ENCODE results near the gene C10orf53. TPM values are rescaled to one million over a fixed set of nuclear protein-coding genes. Genes with fewer than 3 reads are reported as not detected.

The C10orf53 gene
- total RNA-seq, 1 donor from 2014 or later, result not detected

DNA sequence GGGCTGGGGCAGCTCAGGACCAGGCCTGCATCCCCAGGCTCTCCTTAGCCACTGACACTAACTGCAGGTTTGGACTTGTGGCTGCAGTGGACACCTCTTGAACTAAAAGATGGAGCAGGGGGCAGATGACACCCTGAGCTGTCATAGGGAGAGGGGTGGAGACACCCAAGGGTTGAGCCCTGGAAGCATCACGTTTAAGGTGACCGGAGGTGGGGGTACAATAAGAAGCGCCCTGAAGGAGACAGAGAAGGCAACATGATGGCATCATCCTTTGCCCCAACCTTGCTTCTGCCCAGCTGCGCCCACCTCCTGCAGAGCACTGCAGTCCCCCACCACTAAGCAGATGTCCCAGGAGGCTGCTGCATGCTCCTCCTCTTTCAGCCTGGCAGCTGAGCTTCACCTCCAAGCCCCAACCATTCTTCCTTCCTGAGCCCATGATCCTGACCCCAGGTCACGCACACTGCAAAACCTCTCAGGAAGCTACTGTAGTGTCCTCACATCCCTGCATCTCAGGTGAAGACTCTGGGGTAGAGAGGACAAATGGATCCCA, 57.2 kb downstream of the C10orf53 start:
- H3K9me3 Mint-ChIP-seq, result no peaks in the 10 kb centered on the region
- DNase-seq (ENCODE audit: extremely low spot score, unreplicated experiment), result no peak
- TF ChIP-seq CTCF (conservative IDR thresholded peaks at IDR 0.05), result no peak
- no peaks in the 10 kb centered on the region for H3K27me3 Mint-ChIP-seq
- no peaks in the 10 kb centered on the region for H3K4me1 Mint-ChIP-seq (ENCODE audit: unreplicated experiment)
- H3K4me3 Mint-ChIP-seq, result no peak overlapping the region
- H3K27ac Mint-ChIP-seq, result no peak overlapping the region
- no peaks in the 10 kb centered on the region for H3K36me3 Mint-ChIP-seq

DNA sequence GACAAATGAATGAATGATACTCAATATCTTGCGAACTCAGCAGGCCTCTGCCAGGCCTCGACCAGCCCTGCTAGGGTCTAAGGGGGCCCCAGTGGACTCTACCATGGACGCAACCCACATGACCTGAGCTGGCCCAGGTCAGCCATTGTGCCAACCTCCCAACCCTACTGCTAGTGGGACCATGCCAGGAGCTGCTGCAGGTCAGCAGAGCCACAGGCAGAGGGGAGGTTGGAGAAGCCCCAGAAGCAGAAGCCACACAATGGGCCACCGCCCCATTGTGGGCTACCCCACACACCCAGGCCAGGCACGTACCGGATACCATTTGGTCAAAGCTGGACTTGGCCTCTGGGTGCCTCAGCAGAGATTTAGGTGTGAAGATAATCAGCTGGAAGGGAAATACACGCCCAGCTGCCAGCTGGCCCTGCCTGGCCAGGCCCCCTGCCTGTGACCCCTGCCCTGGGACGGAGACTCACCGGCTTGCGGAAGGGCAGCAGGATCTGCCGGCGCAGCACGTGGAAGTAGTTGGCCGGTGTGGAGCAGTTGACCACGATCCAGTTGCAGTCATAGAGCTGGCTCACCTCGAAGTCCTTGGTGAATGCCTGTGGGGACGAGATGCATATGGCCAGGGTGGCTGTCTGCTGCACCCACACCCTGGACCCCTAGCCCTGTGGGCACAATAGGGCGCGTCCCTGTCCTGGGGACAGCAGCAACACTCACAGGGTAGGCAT, 58.2 kb downstream of the C10orf53 start:
- DNase-seq (ENCODE audit: extremely low spot score, unreplicated experiment), result no peak
- no peak for TF ChIP-seq CTCF (conservative IDR thresholded peaks at IDR 0.05)
- Mint-ChIP-seq H3K36me3 (no peaks in the 10 kb centered on the region), H3K4me1 (ENCODE audit: unreplicated experiment) (no peaks in the 10 kb centered on the region), H3K9me3 (no peaks in the 10 kb centered on the region), H3K27ac (no peak overlapping the region), H3K4me3 (no peak overlapping the region), H3K27me3 (no peaks in the 10 kb centered on the region)

GRCh38 chr10:49738616-49739360, 59.3 kb downstream of the C10orf53 start:
- Mint-ChIP-seq H3K27me3 (no peaks in the 10 kb centered on the region), H3K9me3 (no peaks in the 10 kb centered on the region), H3K27ac (no peak overlapping the region), H3K4me1 (ENCODE audit: unreplicated experiment) (no peaks in the 10 kb centered on the region), H3K36me3 (no peaks in the 10 kb centered on the region), H3K4me3 (no peak overlapping the region)
- no peak for TF ChIP-seq CTCF (conservative IDR thresholded peaks at IDR 0.05)
- DNase-seq (ENCODE audit: extremely low spot score, unreplicated experiment), result no peak

GRCh38 chr10:49739426-49739825, 60.0 kb downstream of the C10orf53 start:
- H3K36me3 Mint-ChIP-seq, result no peaks in the 10 kb centered on the region

More at GRCh38 chr10:49739426-49739825, 60.0 kb downstream of the C10orf53 start:
- no peak overlapping the region for H3K27ac Mint-ChIP-seq
- TF ChIP-seq CTCF (conservative IDR thresholded peaks at IDR 0.05), result no peak
- DNase-seq (ENCODE audit: extremely low spot score, unreplicated experiment), result no peak
- no peak overlapping the region for H3K4me3 Mint-ChIP-seq
- no peaks in the 10 kb centered on the region for H3K27me3 Mint-ChIP-seq
- no peaks in the 10 kb centered on the region for H3K9me3 Mint-ChIP-seq
- H3K4me1 Mint-ChIP-seq (ENCODE audit: unreplicated experiment), result no peaks in the 10 kb centered on the region
